HTERT RPE-1 (cell line): ENCODE measurements around the gene NDUFB1.

Experiments used
- in situ Hi-C: fragments of 300-500 bp; cut with MboI; formaldehyde crosslinking; loops from 4 replicates; pipeline ENCODE4 v1.14.3; 2020; ENCODE audit warnings: low sequenced_read_pairs

Gene NDUFB1

GRCh38 chr14:92099802-92100201 lies 21.7 kb downstream of the NDUFB1 start:
- in situ Hi-C loops, result no loop called here

- in situ Hi-C loops, result no loop called here
These were observed 28.2 kb downstream of the NDUFB1 start for GRCh38 chr14:92093320-92093719.

DNA sequence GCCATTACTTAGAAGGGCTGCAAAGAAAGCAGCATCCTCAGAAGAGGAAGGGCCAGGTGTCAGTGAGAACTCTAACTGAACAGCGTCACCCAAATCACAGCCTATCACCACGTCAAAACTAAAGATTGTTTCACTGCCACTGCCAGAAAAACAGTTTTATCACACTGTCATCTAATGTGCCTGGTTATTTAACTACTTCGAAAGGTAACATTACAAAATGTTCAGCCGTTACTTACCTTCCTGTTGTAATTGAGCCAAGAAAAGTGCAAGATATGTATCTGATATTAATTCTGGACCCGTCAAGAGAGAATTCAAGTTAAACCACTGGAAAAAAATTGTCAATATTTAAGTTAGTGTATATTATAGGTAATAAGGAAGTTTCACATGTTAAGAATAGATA lies 33.0 kb downstream of the NDUFB1 start:
- in situ Hi-C loops, result no loop called here

GRCh38 chr14:92074555-92074954 lies 47.0 kb downstream of the NDUFB1 start:
- in situ Hi-C loops, result no loop called here
